SK-N-SH (cell line): Measurements from ENCODE around the gene UFC1. TPM values are rescaled to one million over a fixed set of nuclear protein-coding genes. Genes with fewer than 3 reads are reported as not detected.

Experiments used
- CTCF ChIA-PET: fragments of 300-600, 350-600 bp; formaldehyde crosslinking; extraction: SDS; loops from one replicate; lab custom pipeline; 2021; lab: Yijun Ruan, JAX
- POLR2A ChIA-PET: fragments of 350-600 bp; sonication (Branson Sonifier 250); formaldehyde crosslinking; extraction: SDS; loops from one replicate; lab custom pipeline; 2020; ENCODE audit warnings: antibody characterized with exemption, inconsistent platforms; lab: Yijun Ruan, JAX
- DNase-seq: peaks from one replicate; pipeline ENCODE4 v3.0.0; 2012
- H2AFZ ChIP-seq: fragments of 200-600 bp; sonication (generic); 2 replicates; pipeline ENCODE4 v1.8.1; 2016; ENCODE audit warnings: antibody characterized with exemption, mild to moderate bottlenecking, low read depth
- H3F3A ChIP-seq: fragments of 200-600 bp; sonication (generic); replicated peaks from 2 replicates; pipeline ENCODE3; 2016; ENCODE audit warnings: antibody characterized with exemption, mild to moderate bottlenecking; ENCODE audit not compliant: insufficient read depth
- H3K27ac ChIP-seq, 2 experiments: fragments of 200-500 bp in 1 of 2; fragments of 200-600 bp in 1 of 2; sonication (Bioruptor generic) in 1 of 2; sonication (generic), shearing (Covaris generic) in 1 of 2; 2 replicates each; pipeline versions ENCODE4 v1.5.1 to v1.6.1; 2014 to 2016; ENCODE audit warnings: low read depth in 2 of 2, inconsistent platforms in 1 of 2, low read length in 1 of 2, mild to moderate bottlenecking in 1 of 2, mixed read lengths in 1 of 2
- H3K27me3 ChIP-seq: fragments of 200-600 bp; sonication (generic), shearing (Covaris generic); 2 replicates; pipeline ENCODE4 v1.6.1; 2016; ENCODE audit warnings: mixed run types; ENCODE audit not compliant: insufficient read depth
- H3K36me3 ChIP-seq, 2 experiments: fragments of 200-500 bp in 1 of 2; fragments of 200-600 bp in 1 of 2; sonication (Bioruptor generic) in 1 of 2; sonication (generic) in 1 of 2; replicated peaks in 1 of 2; 2 replicates each; pipeline versions ENCODE3 to v1.5.1; 2014 to 2016; ENCODE audit warnings: low read length in 1 of 2, mild to moderate bottlenecking in 1 of 2; ENCODE audit not compliant: insufficient read depth in 2 of 2, control insufficient read depth in 1 of 2
- H3K4me1 ChIP-seq, 2 experiments: fragments of 200-500 bp in 1 of 2; fragments of 200-600 bp in 1 of 2; sonication (Bioruptor generic) in 1 of 2; sonication (generic), shearing (Covaris generic) in 1 of 2; 2 replicates each; pipeline versions ENCODE4 v1.5.1 to v1.6.1; 2014 to 2016; ENCODE audit warnings: low read depth in 1 of 2, low read length in 1 of 2, mixed run types in 1 of 2; ENCODE audit not compliant: insufficient read depth in 2 of 2, control insufficient read depth in 1 of 2
- H3K4me2 ChIP-seq: fragments of 200-600 bp; sonication (generic), shearing (Covaris generic); 2 replicates; pipeline ENCODE4 v1.6.1; 2017; ENCODE audit warnings: mixed run types
- H3K4me3 ChIP-seq, 2 experiments: fragments of 200-500 bp in 1 of 2; fragments of 200-600 bp in 1 of 2; sonication (Bioruptor generic) in 1 of 2; sonication (generic), shearing (Covaris generic) in 1 of 2; 2 replicates each; pipeline versions ENCODE4 v1.5.1 to v1.8.1; 2014 to 2016; ENCODE audit warnings: low read depth in 2 of 2, inconsistent platforms in 1 of 2, low read length in 1 of 2, mild to moderate bottlenecking in 1 of 2, mixed read lengths in 1 of 2, moderate library complexity in 1 of 2
- H3K79me2 ChIP-seq: fragments of 200-600 bp; sonication (generic); 2 replicates; pipeline ENCODE4 v1.8.1; 2017; ENCODE audit warnings: mild to moderate bottlenecking; ENCODE audit not compliant: insufficient read depth
- H3K9ac ChIP-seq: fragments of 200-600 bp; sonication (generic); 2 replicates; pipeline ENCODE4 v1.6.1; 2017; ENCODE audit warnings: mixed run types
- H3K9me2 ChIP-seq: fragments of 200-600 bp; sonication (generic); 2 replicates; pipeline ENCODE4 v1.6.1; 2017; ENCODE audit warnings: mixed run types
- H3K9me3 ChIP-seq: fragments of 200-600 bp; sonication (generic); 2 replicates; pipeline ENCODE4 v1.6.1; 2017; ENCODE audit warnings: mixed run types, mild to moderate bottlenecking, moderate library complexity
- H4K20me1 ChIP-seq: fragments of 200-600 bp; sonication (generic); 2 replicates; pipeline ENCODE4 v1.6.1; 2017; ENCODE audit warnings: mild to moderate bottlenecking, mixed run types; ENCODE audit not compliant: insufficient read depth
- CHD2 ChIP-seq: fragments of 150-350 bp; IDR thresholded peaks from 2 replicates; pipeline ENCODE4 v1.6.1; 2018; ENCODE audit warnings: low read length; ENCODE audit not compliant: partially characterized antibody
- CTCF ChIP-seq: fragments of 200-600 bp; sonication (generic); IDR thresholded peaks from 2 replicates; pipeline ENCODE4 v1.6.1; 2017; ENCODE audit warnings: antibody characterized with exemption, mild to moderate bottlenecking, moderate library complexity
- ELF1 ChIP-seq: IDR thresholded peaks from 2 replicates; pipeline ENCODE4 v1.4.0; 2012
- FOXJ3 ChIP-seq: sonication (generic); formaldehyde crosslinking; IDR thresholded peaks from 2 replicates; pipeline ENCODE4 v1.5.1; 2020; ENCODE audit warnings: mild to moderate bottlenecking, missing genetic modification reagents
- MXI1 ChIP-seq: IDR thresholded peaks from 2 replicates; pipeline ENCODE4 v1.6.1; 2012; ENCODE audit warnings: mild to moderate bottlenecking, low read depth, low read length, improper control_type of control experiment
- NRF1 ChIP-seq: IDR thresholded peaks from 2 replicates; pipeline ENCODE4 v1.6.1; 2012; ENCODE audit warnings: low read depth, mild to moderate bottlenecking, low read length
- POLR2AphosphoS5 ChIP-seq: IDR thresholded peaks from 2 replicates; pipeline ENCODE4 v1.6.1; 2012; ENCODE audit warnings: low read depth, low read length
- RAD21 ChIP-seq: IDR thresholded peaks from 2 replicates; pipeline ENCODE4 v1.6.1; 2012; ENCODE audit warnings: mild to moderate bottlenecking, low read length
- REST ChIP-seq: IDR thresholded peaks from 2 replicates; pipeline ENCODE4 v1.6.1; 2012; ENCODE audit warnings: mild to moderate bottlenecking, low read depth, low read length, moderate library complexity
- SIN3A ChIP-seq: IDR thresholded peaks from 2 replicates; pipeline ENCODE4 v1.6.1; 2012; ENCODE audit warnings: low read depth, mild to moderate bottlenecking, low read length, moderate library complexity, borderline replicate concordance
- SMC3 ChIP-seq: IDR thresholded peaks from 2 replicates; pipeline ENCODE4 v1.6.1; 2012; ENCODE audit warnings: low read depth, low read length, improper control_type of control experiment
- TEAD4 ChIP-seq: IDR thresholded peaks from 2 replicates; pipeline ENCODE4 v1.4.0; 2012; ENCODE audit warnings: mild to moderate bottlenecking, borderline replicate concordance; ENCODE audit not compliant: insufficient read depth
- ZBTB33 ChIP-seq: IDR thresholded peaks from 2 replicates; pipeline ENCODE4 v1.4.0; 2012; ENCODE audit warnings: low read depth, borderline replicate concordance
- WGBS: methylation state at CpG from one replicate; pipeline ENCODE4 v1.1.6; 2017; ENCODE audit warnings: low lambda C conversion rate; 5-methylcytosine and 5-hydroxymethylcytosine counted together
- polyA plus RNA-seq, 3 experiments: library from polyadenylated mRNA; depleted of rRNA; stranded (reverse); fragments of >200 nt; gene quantifications; 2 replicates each; pipeline ENCODE4 v1.2.3, GENCODE V29; 2012
- TF ChIP-seq, protein P1 (sequence below): fragments of 150-350 bp; IDR thresholded peaks from 2 replicates; pipeline ENCODE4 v1.6.1; 2017; ENCODE audit warnings: antibody characterized with exemption, low read length, low read depth, borderline replicate concordance

UFC1 gene
- polyA plus RNA-seq, 1 of the 3 experiments (the other 2 are of a cell fraction) = 150 TPM

DNA sequence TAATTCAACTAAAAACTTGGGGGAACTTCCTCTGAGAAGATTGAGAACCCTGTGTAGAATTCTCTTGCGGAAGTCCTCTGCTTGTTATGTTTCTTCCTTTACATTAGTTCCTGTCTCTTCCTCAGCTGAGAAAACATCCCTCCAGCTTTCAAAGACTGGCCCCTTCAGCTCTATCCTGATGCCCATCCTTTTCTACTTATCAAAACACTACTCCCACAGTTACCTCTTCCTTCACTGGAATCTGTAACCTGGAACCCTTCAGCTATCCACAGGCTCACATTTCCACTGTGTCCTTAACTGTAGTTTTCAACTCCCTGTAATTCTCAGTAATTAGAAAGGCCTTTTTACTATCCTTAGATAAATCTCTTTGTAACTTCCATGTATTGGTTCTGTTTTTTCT, 15.3 kb upstream of the UFC1 start (continued):
- TF ChIP-seq CHD2 (no peak), FOXJ3 (CRISPR knock-in tag) (no peak)

DNA sequence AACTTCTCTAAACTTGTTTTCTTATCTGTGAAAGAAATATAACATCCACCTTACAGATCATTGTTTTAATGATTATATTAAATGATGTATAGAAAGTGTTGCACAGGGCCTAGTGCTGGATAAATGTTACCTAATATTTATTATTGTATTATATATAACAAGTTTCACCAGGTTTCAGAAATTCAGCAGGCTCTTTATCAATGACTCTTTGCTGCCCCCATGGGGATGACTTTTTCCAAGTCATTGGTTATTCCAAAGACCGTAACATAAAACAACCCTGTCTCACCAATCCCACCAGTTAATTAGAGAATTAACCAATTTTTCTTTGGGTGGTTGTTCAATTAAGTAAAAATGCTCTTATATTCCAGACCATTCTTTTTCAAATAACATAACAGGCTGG, 14.0 kb upstream of the UFC1 start:
- H3K4me1 ChIP-seq = no peaks in the 10 kb centered on the region
- 82% methylated on average over 1 of the region's 1 CpG for WGBS
- H2AFZ ChIP-seq = no peak overlapping the region
- no peak overlapping the region for H3K9ac ChIP-seq
- no peak overlapping the region for H3K4me2 ChIP-seq
- H3K27ac ChIP-seq = no peak overlapping the region
- no peaks in the 10 kb centered on the region for H3K9me2 ChIP-seq
- no peaks in the 10 kb centered on the region for H3K9me3 ChIP-seq
- H4K20me1 ChIP-seq = no peaks in the 10 kb centered on the region
- TF ChIP-seq REST = no peak
- TF ChIP-seq CTCF = peak; percentile 71
- TF ChIP-seq NRF1 = no peak
- TF ChIP-seq RAD21 = peak; percentile 70
- TF ChIP-seq POLR2AphosphoS5 = no peak
- no peak for TF ChIP-seq MXI1
- TF ChIP-seq, protein P1, sequence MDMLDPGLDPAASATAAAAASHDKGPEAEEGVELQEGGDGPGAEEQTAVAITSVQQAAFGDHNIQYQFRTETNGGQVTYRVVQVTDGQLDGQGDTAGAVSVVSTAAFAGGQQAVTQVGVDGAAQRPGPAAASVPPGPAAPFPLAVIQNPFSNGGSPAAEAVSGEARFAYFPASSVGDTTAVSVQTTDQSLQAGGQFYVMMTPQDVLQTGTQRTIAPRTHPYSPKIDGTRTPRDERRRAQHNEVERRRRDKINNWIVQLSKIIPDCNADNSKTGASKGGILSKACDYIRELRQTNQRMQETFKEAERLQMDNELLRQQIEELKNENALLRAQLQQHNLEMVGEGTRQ = no peak
- TF ChIP-seq SMC3 = peak; percentile 39
- TF ChIP-seq SIN3A = no peak
- TF ChIP-seq TEAD4 = no peak
- TF ChIP-seq ELF1 = no peak
- no peak for TF ChIP-seq ZBTB33
- H3F3A ChIP-seq = peaks cover 11% of the 10 kb centered on the region
- H3K4me3 ChIP-seq = no peak overlapping the region
- peak; percentile 64 for DNase-seq
- no peaks in the 10 kb centered on the region for H3K27me3 ChIP-seq
- H3K36me3 ChIP-seq = no peaks in the 10 kb centered on the region
- ChIA-PET CTCF (interaction anchor here (0.6 to 2.6 kb wide), 10 partner anchors 15 to 170 kb away, joined by 3 to 15 read pairs (median 4); partner anchors contain the start of genes KLHDC9, NIT1, PFDN2 and TSTD1), POLR2A (no interaction called here)
- peaks cover 5% of the 10 kb centered on the region for H3K79me2 ChIP-seq
